ENCODE data around the gene SLC44A5.

The SLC44A5 gene

GRCh38 chr1:75587692-75588091 lies 23.2 kb downstream of the SLC44A5 start:
- no peak for DNase-seq

- no peak for DNase-seq
Measured at GRCh38 chr1:75583282-75583681, 27.6 kb downstream of the SLC44A5 start.

- DNase-seq: no peak
Measured at GRCh38 chr1:75582725-75583261, 28.1 kb downstream of the SLC44A5 start.

- no peak for DNase-seq
Measured at GRCh38 chr1:75579046-75579445, 31.9 kb downstream of the SLC44A5 start.

- DNase-seq: no peak
Measured at GRCh38 chr1:75575837-75576236, 35.1 kb downstream of the SLC44A5 start.

- no peak for DNase-seq
Measured at GRCh38 chr1:75567191-75567590, 43.7 kb downstream of the SLC44A5 start.

GRCh38 chr1:75559800-75560199 lies 51.1 kb downstream of the SLC44A5 start:
- DNase-seq: no peak

- no peak for DNase-seq
Measured at GRCh38 chr1:75559136-75559535, 51.8 kb downstream of the SLC44A5 start.

GRCh38 chr1:75554870-75555269 lies 56.0 kb downstream of the SLC44A5 start:
- DNase-seq: no peak

- no peak for DNase-seq
Measured at GRCh38 chr1:75554181-75554580, 56.7 kb downstream of the SLC44A5 start.

- DNase-seq: no peak
Measured at GRCh38 chr1:75550559-75550958, 60.4 kb downstream of the SLC44A5 start.

GRCh38 chr1:75548721-75549480 lies 62.0 kb downstream of the SLC44A5 start:
- no peak for DNase-seq

- no peak for DNase-seq
Measured at GRCh38 chr1:75543705-75544104, 67.2 kb downstream of the SLC44A5 start.

- no peak for DNase-seq
Measured at GRCh38 chr1:75542818-75543570, 67.9 kb downstream of the SLC44A5 start.

- DNase-seq: no peak
Measured at GRCh38 chr1:75539230-75540116, 71.4 kb downstream of the SLC44A5 start.

- no peak for DNase-seq
Measured at GRCh38 chr1:75533085-75533484, 77.8 kb downstream of the SLC44A5 start.

- DNase-seq: no peak
Measured at GRCh38 chr1:75531570-75531969, 79.3 kb downstream of the SLC44A5 start.

GRCh38 chr1:75529488-75529887 lies 81.4 kb downstream of the SLC44A5 start:
- DNase-seq: no peak

GRCh38 chr1:75528001-75528400 lies 82.9 kb downstream of the SLC44A5 start:
- DNase-seq: no peak

- DNase-seq: no peak
Measured at GRCh38 chr1:75522389-75522788, 88.5 kb downstream of the SLC44A5 start.

- no peak for DNase-seq
Measured at GRCh38 chr1:75521658-75522057, 89.3 kb downstream of the SLC44A5 start.

- DNase-seq: no peak
Measured at GRCh38 chr1:75520862-75521475, 89.9 kb downstream of the SLC44A5 start.
